ENCODE measurements around the gene SYT1.

SYT1 gene

DNA sequence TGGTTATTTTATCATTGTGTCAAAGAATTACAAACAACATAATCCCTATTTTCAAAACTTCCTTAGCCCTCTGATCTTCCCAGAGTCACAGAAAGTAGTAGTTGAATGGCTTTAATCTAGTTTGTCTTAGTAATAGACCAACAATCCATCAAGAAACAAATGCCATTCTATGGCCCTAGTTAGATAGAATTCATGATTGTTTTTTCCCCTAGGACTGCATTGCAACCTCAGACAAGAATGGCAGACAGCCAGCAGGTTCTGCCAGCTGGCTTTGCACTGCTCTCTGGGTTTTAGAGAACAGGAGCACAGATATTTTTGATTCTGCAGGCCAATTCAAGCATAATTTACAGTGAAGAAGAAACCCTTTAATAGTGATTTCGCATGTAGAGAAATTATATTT, 33.8 kb downstream of the SYT1 start:
- peak; percentile 49 for DNase-seq

DNA sequence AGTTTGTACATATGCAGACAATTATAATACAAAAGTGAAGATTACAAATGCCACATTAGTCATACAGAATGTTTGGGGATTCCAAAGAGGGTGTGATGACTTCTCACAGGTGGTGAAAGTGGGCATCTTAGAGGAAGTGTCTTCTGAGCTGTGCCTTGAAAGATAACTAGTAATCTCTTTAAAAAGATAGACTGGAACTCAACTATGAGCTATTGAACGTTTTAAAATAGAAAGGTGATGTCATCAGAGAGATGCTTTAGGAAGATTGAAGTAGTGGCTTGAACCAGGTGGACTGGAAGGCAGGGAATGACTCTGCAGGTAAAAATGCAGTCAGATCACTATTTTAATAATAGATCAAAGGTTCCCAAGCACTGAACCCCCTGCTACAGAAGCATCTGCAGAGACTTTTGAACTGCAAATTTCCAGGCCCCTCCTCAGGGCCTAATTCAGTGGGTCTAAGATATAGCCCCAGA, 50.3 kb downstream of the SYT1 start:
- peak; percentile 29 for DNase-seq

DNA sequence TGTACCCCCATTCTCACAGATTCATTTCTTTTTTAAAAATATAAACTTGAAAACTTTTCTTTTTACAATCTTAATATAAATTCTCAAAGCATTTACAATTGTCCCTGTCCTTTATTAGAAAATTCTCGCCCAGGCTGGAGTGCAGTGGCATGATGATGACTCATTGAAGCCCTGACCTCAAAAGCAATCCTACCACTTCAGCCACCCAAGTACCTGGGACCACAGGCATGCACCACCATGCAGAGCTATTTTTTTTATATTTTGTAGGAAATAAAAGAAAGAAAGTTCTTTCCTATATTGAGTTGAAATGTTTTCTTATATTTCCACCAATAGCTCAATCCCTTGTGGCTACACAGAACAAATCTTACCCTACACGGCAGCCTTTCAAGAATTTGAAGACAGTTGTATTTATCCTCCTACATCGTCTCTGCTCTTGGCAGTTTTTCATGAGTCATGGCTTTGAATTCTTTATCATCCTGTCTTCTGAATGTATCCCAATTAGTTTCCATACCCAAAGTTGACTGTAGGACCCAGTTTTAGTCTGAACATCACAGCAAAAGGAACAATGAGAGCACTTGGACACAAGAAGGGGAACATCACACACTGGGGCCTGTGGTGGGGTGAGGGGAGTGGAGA, 52.4 kb downstream of the SYT1 start:
- DNase-seq, result no peak

DNA sequence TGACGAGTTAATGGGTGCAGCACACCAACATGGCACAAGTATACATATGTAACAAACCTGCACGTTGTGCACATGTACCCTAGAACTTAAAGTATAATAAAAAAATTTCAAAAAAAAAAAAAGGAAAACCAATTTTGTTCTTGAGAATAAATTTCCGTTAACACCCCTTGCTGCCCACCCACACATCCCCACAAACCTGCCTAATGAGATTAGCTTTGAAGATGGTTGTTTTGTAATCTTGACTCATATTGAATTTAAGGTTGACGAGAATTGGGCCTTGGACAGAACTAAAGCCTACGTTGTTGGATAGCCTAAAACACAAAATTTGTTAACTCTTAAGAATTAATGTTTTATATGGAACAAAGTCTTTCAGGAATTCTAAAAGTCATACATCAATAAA, 52.9 kb downstream of the SYT1 start:
- no peak for DNase-seq

DNA sequence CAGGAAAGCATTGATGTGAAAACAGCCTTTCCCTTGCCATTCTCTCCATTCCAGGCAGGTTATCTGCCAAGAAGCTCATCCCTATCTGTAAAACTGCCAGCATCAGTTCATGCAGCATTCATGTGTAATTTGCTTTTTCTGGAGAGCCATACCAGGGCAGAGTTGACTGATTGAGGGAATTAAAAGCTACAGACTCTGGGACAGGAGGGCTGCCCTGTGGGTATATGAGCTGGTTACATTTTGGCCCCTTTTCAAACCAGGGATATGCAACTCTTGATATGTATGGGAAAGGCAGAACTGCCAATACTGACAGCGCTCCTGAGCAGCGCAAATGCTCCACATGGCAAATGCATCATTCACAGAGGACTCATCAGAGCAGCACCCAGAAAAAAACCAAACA, 53.7 kb downstream of the SYT1 start:
- no peak for DNase-seq

DNA sequence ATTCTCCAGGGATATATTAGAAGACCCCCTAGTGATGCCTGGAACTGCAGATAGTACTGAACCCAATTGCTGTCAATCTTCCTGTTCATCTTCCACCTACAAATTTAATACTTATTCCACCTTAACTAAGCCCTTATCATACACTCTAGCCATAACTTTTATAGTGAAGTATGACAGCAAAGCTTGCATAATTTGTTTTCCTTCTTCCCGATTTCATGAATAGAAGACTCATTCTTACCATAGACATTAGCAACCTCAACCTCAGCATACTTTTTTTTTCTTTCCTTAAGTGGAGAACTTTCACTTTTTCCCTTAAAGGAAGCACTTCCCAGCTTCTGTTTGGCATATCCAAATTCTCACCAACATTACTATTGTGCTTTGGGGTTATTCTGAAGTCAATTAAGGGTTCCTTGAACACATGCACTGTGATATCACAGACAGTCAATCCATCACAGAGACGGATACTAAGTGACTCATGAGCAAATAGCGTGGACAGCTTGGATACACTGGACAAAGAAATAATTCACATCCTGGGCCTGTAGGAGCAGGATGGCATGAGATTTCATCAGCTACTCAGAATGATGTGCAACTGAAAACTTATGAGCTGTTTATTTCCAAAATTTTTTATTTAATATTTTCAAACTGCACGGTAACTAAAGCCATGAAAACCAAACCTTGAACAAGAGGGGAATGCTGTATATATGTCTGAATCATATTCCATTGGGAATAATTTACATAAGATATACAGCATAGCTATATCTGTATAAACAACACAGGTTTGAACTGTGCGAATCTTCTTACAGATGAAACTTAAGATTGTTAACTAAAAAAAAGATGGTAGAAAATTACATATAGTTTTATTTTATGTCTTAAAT, 63.9 kb downstream of the SYT1 start:
- DNase-seq, result peak; percentile 32

DNA sequence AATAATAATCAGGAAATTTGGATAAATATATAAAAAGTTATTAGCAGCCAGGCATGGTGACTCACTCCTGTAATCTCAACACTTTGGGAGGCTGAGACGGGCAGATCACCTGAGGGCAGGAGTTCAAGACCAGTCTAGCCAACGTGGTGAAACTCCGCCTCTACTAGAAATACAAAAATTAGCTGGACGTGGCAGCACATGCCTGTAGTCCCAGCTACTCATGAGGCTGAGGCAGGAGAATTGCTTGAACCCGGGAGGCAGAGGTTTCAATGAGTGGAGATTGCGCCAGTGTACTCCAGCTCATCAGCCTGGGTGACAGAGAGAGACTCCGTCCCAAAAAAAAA, 64.5 kb downstream of the SYT1 start:
- DNase-seq, result no peak

DNA sequence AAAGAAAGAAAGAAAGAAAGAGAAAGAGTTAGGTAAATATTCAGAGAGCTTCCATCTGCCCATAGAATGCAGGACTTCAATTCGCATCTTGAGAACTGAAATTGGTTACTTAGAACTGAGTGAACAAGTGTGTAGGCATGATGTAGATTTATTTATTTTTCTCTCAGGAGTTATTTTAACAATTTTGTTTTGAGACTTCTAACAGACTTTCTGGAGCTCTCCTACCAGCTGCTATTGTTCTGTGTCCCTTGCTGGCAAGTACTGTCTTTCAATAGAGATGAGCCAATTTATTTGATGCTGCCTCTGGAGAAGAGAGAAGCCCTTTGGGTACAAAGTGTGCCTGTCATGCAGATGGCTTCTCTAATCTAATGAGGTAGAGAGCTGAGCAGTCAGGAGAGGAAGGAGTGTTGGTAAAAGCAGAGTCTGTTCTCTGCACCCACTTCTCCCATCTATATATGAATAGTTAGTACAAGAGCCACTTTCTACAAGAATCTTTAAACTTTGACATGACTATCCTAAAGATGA, 67.0 kb downstream of the SYT1 start:
- no peak for DNase-seq

DNA sequence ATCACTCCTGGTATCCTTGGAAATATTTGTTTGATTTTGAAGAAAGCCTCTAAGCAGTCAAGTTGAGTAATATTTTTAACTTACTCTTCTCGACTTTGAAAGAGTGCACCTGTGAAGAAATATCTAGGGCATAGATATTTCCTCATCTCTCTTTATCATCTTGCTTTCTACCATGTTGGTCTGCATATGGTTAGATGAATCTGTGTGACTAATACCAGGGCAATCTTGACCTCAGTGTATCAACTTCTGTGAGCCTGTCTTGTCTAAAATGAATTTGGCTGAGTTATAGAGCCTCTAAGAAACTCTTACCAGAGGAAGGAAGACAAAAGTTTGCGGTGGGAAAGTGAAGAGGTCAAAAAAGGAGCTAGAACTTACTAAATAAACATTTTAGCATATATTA, 68.4 kb downstream of the SYT1 start:
- DNase-seq, result no peak

DNA sequence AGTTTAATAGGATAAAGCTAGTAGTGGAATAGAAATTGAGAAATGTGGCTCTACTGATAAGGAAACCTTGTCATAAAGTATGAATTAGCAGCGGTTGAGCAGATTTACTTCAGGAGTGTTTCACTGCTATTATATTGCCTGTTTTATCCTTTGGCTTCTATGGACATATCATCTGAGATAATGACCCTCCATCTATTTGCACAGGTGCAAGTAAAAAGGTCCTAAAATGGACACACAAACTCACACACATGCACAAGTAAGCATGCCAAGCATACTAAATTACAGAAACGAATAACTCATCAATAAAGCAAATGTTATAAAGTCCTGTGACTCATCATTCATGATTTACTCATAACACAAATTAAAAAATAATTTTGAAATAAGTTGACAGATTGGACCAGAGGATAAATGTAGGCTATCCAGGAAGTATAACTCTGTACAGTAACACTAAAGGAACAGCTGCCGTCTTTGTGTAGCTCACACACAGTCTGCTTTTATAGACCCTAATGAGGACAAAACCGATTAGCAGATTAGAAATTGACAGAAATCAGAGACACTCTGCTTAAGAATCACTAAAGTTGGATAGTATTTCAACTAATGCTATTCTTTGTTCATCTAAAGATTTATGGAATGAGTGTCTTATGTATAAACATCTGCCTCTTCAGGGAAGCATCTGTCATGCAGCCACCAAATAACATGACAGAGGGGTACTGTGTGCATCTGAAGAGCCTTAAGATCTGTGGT, 73.9 kb downstream of the SYT1 start:
- DNase-seq, result peak; percentile 95

DNA sequence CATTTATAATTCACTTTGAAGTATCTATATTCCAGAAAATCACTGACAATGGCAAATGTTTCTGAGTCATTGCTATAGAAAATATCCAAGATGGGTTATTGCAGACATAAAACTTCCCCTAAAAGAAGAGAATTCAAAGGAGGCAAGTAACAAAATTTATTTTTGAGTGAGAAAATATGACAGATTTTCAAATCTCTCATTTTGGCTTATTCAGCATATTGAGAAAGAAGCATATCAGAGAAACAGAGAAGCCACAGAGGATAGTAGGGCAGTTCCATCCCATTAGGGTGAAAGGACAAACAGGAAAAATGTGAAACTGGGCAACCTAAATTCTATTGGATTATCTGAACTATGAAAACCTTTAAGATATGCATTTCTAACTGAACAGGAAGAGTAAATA, 85.0 kb downstream of the SYT1 start:
- no peak for DNase-seq

DNA sequence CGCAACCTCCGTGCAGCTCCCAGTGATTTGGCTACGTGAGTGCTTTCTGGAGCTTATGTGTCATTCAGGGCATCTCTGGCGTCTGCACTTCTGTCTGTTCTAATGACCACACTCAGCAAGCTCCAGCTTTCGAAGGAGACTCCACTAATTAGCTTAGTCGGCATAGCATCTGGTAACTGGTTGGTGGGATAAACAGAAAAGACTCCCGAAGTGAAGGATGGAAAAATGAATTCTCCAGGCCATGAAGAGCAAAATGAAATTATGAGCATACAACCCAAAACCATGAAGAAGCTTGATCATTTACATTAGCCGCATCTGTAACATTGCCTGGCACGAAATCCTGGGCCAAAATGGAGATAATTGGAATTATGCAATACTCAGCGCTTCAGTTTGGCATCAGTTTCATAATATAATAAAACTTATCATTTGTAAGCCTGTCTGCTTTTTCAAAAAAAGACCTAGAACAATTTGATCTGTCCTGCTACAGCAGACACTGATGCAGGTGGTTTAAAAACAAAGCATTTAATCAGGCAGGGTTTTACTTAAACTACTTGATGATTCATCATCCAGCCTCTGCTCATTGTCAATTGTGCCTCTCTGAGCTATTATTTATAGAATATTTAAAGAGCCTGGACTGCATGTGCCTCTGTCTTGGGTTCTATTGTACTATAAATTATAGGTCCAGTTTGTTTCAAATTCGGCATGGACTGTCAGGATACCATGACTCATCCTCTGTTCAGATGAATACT, 87.4 kb downstream of the SYT1 start:
- DNase-seq, result peak; percentile 90

DNA sequence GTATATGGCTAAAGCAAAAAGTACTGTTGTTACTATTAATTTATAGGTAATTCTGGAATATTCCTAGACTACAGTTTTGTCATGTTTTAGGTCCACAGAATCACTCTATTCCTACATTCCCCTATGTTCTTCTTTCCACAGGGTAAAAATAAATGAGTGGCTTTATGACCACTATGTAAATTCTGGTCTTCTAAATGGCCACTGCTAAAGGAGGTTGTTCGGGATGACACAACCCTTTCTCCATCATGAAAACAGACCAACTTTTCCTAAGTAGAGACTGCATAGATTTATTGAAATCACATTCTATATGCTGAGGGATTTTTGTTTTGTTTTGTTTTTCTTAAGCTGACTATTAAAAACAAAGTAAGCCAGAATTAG, 88.0 kb downstream of the SYT1 start:
- DNase-seq, result no peak

DNA sequence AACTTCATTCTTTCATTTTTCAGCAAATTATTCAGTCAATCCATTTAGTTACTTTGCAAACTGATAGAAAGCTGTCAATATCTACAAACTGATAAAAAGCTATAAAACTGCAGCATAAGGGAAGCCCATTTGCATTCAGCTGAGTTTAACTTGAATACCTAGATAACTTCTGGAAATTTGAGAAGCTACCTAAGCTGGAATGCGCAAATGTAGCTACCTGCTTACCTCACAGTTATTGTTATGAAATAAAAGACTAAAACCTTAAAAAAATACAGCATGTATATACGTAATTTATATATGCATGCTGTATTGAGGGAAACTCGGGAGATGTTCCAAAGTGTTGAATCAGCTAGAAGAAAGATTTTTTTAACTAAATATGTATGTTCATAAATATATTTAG, 94.4 kb downstream of the SYT1 start:
- no peak for DNase-seq

DNA sequence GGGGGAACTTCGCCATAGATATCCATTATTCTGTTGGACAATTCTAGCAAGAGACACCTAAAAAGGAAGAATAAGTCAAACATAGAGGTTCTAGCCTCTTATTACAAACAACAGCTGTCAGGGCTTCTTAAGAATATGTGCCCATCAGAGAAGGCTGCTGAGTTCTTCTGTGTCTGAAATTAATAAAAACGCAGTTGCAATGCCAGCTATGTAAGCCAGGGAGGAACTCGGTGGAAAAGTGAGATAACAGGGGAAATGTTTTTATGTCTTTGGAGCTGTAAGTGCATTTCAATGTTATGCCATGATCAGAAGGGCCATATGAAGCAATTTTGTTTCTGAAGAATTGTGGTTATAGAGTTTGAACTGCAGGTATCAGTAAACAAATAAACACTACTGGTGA, 95.0 kb downstream of the SYT1 start:
- DNase-seq, result no peak

DNA sequence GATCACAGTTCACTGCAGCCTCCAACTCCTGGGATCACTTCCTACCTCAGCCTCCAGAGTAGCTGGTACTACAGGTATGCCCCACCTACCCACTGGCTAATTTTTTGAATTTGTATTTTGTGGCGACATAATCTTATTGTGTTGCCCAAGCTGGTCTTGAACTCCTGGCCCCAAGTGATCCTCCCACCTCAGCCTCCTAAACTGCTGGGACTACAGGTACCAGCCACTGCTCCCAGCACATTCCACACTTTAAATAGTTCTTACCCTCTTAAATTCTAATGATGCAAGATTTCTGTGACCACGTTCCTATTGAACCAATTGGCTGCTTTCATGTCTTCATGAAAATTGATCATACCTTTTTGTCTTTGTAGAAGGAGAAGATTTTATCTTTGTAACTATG, 96.6 kb downstream of the SYT1 start:
- DNase-seq, result no peak

DNA sequence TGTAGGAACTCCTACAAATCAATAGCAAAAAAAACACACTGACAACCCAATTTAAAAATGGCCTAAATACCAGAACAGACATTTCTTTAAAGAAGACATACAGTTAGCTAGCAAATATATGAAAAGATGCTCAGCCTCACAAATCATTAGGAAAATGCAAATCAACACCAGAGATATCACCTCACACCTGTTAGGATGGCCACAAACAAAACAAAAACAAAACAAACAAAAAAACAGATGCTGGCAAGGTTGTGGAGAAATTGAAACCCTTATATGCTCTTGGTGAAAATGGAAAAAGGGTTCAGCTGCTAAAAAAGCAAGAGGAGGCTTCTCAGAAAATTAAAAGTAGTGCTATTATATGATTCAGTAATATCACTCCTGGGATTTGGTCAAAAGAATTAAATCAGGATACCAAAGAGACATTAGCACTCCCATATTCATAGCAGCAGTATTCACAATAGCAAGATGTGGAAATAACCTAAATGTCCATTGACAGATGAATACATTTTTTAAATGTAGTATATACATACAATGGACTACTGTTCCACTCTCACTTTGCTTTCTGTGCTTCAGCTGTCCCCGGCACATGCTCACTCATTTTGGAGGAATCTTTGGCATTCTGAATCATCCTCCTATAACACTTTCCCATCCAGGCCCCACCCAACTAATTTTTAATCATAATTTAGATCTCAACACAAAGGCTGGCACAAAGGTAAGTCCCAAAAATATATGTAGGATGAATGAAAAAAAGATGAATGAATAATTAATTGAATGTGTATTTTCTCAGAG, 99.1 kb downstream of the SYT1 start:
- no peak for DNase-seq

DNA sequence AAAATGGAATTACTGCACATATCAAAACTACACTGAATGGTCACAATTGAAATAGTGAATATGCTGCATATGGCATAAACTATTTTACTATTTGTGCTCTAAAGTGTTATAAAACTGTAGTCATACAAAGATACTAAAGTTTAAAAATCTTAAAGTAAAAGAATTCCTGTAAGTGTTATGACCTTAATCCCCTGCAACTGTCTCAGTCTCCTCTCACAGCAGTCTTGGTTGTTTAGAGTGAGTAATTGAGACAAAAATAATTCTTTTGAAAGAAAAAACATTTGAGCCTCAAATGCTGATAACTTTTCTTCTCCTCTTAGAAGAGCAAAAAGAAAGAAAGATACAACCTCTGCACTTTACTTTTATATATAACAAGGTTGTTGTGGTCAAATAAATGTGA, 99.9 kb downstream of the SYT1 start:
- no peak for DNase-seq

DNA sequence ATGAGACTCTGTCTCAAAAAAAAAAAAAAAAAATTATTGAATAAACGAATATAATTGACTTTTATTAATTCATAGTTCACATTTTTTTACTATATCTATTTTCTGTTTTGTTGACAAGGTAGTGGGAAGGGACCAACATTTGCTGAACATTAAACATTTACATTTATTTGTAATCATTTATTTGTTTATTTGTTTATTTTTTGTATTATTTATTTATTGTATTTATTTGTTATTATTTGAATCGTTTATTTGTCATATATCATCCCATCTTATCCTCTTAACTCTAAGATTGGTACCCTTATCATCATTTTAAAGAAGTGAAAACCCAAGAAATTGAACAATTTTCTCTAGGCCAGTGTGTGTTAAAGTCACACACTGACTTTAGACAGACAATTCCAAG, 101.5 kb downstream of the SYT1 start:
- no peak for DNase-seq

DNA sequence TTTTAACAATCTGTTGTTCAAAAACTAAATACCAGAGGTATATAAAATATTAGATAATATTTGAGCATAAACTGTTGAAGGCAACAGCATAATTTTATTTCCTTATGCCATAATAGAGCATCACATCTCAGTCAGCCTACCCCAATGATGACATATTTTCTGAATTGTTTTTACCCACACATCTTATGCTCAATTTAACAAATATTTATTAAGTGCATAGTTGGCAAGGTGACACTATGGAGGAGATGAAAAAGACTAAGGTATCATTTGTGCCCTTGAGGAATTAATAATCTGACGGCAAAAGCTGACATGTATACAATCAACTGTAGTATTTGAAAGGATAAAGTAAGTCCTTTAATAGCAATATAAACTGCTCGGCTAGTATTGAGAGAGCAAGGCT, 102.4 kb downstream of the SYT1 start:
- DNase-seq, result no peak

DNA sequence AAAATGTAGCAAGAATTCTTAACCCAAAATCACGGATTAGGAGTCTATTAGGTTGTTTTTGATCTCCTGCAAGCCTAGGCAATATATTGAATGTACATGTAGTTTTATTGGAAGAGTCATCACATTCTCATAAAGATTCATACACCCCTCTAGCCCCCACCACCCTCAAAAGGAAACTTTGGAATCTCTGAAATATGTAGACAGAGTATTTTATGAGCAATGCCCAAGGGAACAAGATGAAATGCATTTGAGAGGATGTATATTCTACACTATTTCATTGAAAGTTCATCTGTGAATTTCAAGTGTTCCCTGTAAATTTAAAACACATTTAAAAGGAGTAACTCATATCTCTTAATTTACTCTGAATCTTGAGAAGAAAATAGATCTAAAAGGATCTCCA, 103.7 kb downstream of the SYT1 start:
- no peak for DNase-seq

DNA sequence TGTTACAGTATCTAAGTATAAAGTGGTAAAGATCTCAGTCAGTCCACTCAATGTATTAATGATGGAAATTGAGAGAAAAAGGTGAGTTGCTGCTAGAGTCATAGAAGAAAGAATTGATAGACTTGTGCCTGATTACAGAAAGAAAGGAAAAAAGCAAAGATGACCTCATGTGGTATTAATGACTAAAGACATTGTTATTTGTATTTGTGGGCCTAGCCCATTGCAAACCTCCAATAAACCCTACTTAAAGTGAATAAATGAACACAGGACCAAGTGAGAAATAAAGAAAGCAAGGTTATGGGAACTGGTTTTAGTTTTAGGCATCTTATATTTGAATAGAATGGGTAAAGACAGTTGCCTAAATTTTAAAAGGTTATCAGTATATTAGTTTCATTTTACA, 105.5 kb downstream of the SYT1 start:
- no peak for DNase-seq
